Endodermal cell (in vitro differentiated cells): ENCODE results near the gene LACC1. TPM values are rescaled to one million over a fixed set of nuclear protein-coding genes. Genes with fewer than 3 reads are reported as not detected.

ENCODE experiments used
- DNase-seq: peaks from one replicate; pipeline ENCODE4 v3.0.0-alpha.2; 2017
- H3K27ac ChIP-seq: 2 replicates; pipeline ENCODE4 v1.5.1; 2013; ENCODE audit warnings: mild to moderate bottlenecking, low read depth, low read length, moderate library complexity
- H3K27me3 ChIP-seq: 2 replicates; pipeline ENCODE4 v1.6.1; 2013; ENCODE audit warnings: mild to moderate bottlenecking, low read length, moderate library complexity; ENCODE audit not compliant: insufficient read depth, control insufficient read depth, poor library complexity, severe bottlenecking
- H3K36me3 ChIP-seq: 2 replicates; pipeline ENCODE4 v1.7.0; 2013; ENCODE audit warnings: mild to moderate bottlenecking, low read length, moderate library complexity; ENCODE audit not compliant: control insufficient read depth, insufficient read depth
- H3K4me1 ChIP-seq: one replicate; pipeline ENCODE4 v1.7.0; 2013; ENCODE audit warnings: low read length; ENCODE audit not compliant: control insufficient read depth, insufficient read depth
- H3K4me3 ChIP-seq: 2 replicates; pipeline ENCODE4 v1.5.1; 2013; ENCODE audit warnings: mild to moderate bottlenecking, low read length, moderate library complexity
- H3K9ac ChIP-seq: 2 replicates; pipeline ENCODE4 v1.6.1; 2013; ENCODE audit warnings: mild to moderate bottlenecking, low read length, moderate library complexity; ENCODE audit not compliant: poor library complexity, severe bottlenecking; ENCODE audit errors: extremely low read depth
- H3K9me3 ChIP-seq: 2 replicates; pipeline ENCODE4 v1.6.1; 2013; ENCODE audit warnings: mild to moderate bottlenecking, low read length, moderate library complexity; ENCODE audit not compliant: control insufficient read depth
- H3K27ac Mint-ChIP-seq: 2 replicates; pipeline ENCODE4 v1.8.0; 2020; ENCODE audit warnings: mixed read lengths
- H3K27me3 Mint-ChIP-seq: 2 replicates; pipeline ENCODE4 v1.8.0; 2021; ENCODE audit warnings: mild to moderate bottlenecking, mixed read lengths; ENCODE audit not compliant: insufficient read depth
- H3K36me3 Mint-ChIP-seq: 2 replicates; pipeline ENCODE4 v1.8.0; 2020; ENCODE audit warnings: low read depth, mixed read lengths
- H3K4me1 Mint-ChIP-seq: 2 replicates; pipeline ENCODE4 v1.8.0; 2020; ENCODE audit warnings: mixed read lengths
- H3K4me3 Mint-ChIP-seq: 2 replicates; pipeline ENCODE4 v1.8.0; 2020; ENCODE audit warnings: mild to moderate bottlenecking, moderate library complexity, mixed read lengths
- H3K9me3 Mint-ChIP-seq: 2 replicates; pipeline ENCODE4 v1.8.0; 2020; ENCODE audit warnings: mild to moderate bottlenecking, mixed read lengths
- CTCF ChIP-seq: fragments of 200-600 bp; sonication (generic); conservative IDR thresholded peaks from 2 replicates; pipeline ENCODE4 v1.5.0; 2021; ENCODE audit warnings: antibody characterized with exemption, mild to moderate bottlenecking
- WGBS, 2 experiments: methylation state at CpG; one replicate each; pipeline versions ENCODE4 v1.1.5 to v1.1.7; 2013; ENCODE audit warnings: missing lambda C conversion rate in 2 of 2, mixed read lengths in 1 of 2; ENCODE audit not compliant: insufficient coverage in 1 of 2, insufficient read length in 1 of 2; 5-methylcytosine and 5-hydroxymethylcytosine counted together
- total RNA-seq, 2 donors: library from RNA; stranded (reverse); fragmentation: NEBNext Ultra II Directional in 1 of 2; extraction: Animal tissue kit (Norgen Biotek cat#: 25700) in 1 of 2; gene quantifications; 2 replicates in 1 of 2; 3 replicates in 1 of 2; pipeline ENCODE4 v1.2.1, GENCODE V29; 2021

The LACC1 gene
- total RNA-seq, 2 donors from 2014 or later = 1.3 to 2.0 TPM

GRCh38 chr13:43835701-43836100 lies 44.0 kb upstream of the LACC1 start:
- no peaks in the 10 kb centered on the region for H3K27me3 ChIP-seq
- H3K4me3 ChIP-seq = no peak overlapping the region
- no peak for TF ChIP-seq CTCF
- H3K9ac ChIP-seq = no peak overlapping the region
- Mint-ChIP-seq H3K27ac (no peak overlapping the region), H3K36me3 (no peaks in the 10 kb centered on the region), H3K4me3 (no peak overlapping the region), H3K9me3 (peaks cover under 1% of the 10 kb centered on the region), H3K4me1 (no peaks in the 10 kb centered on the region), H3K27me3 (no peaks in the 10 kb centered on the region)
- WGBS, 2 experiments = 78% methylated on average over 1 of the region's 2 CpGs; no CpG with 5 or more reads in 1 of the 2 experiments
- H3K27ac ChIP-seq = no peak overlapping the region
- no peaks in the 10 kb centered on the region for H3K9me3 ChIP-seq
- DNase-seq = no peak
- no peaks in the 10 kb centered on the region for H3K4me1 ChIP-seq
- no peaks in the 10 kb centered on the region for H3K36me3 ChIP-seq

- H3K9me3 Mint-ChIP-seq = peaks cover 11% of the 10 kb centered on the region
- no peak overlapping the region for H3K9ac ChIP-seq
- no peak for TF ChIP-seq CTCF
- 80 to 87% methylated on average over 1 to 4 of the region's 4 CpGs for WGBS, 2 experiments
- H3K9me3 ChIP-seq = no peaks in the 10 kb centered on the region
- no peak overlapping the region for H3K4me3 ChIP-seq
- no peak overlapping the region for H3K27ac Mint-ChIP-seq
- H3K27ac ChIP-seq = no peak overlapping the region
- no peaks in the 10 kb centered on the region for H3K27me3 ChIP-seq
- DNase-seq = no peak
- H3K36me3 Mint-ChIP-seq = peaks cover 5% of the 10 kb centered on the region
- H3K27me3 Mint-ChIP-seq = no peaks in the 10 kb centered on the region
- no peaks in the 10 kb centered on the region for H3K4me1 ChIP-seq
- H3K36me3 ChIP-seq = no peaks in the 10 kb centered on the region
- H3K4me1 Mint-ChIP-seq = no peaks in the 10 kb centered on the region
- no peak overlapping the region for H3K4me3 Mint-ChIP-seq
Observed at GRCh38 chr13:43838909-43839308, 40.8 kb upstream of the LACC1 start.

GRCh38 chr13:43846496-43847158 lies 33.1 kb upstream of the LACC1 start:
- Mint-ChIP-seq H3K4me1 (no peaks in the 10 kb centered on the region), H3K27me3 (no peaks in the 10 kb centered on the region), H3K27ac (no peak overlapping the region), H3K9me3 (peaks cover 21% of the 10 kb centered on the region), H3K4me3 (no peak overlapping the region), H3K36me3 (peaks cover 18% of the 10 kb centered on the region)
- H3K36me3 ChIP-seq = no peaks in the 10 kb centered on the region
- TF ChIP-seq CTCF = no peak
- no peaks in the 10 kb centered on the region for H3K4me1 ChIP-seq
- 97 to 100% methylated on average over 1 to 2 of the region's 3 CpGs for WGBS, 2 experiments
- H3K9ac ChIP-seq = no peak overlapping the region
- no peak overlapping the region for H3K4me3 ChIP-seq
- peaks cover 21% of the 10 kb centered on the region for H3K9me3 ChIP-seq
- no peaks in the 10 kb centered on the region for H3K27me3 ChIP-seq
- no peak for DNase-seq
- no peak overlapping the region for H3K27ac ChIP-seq
